CD1c-positive myeloid dendritic cell (primary cell): Measurements from ENCODE around the gene ITLN2.
"Not testable (repeated sequence)": the region's sequence is repeated elsewhere in the genome, so short reads cannot be mapped to it uniquely, and the experiment has no call there.

Source experiments
- DNase-seq: peaks from one replicate; pipeline ENCODE4 v3.0.0-alpha.2; 2016; ENCODE audit errors: extremely low spot score

Gene ITLN2

DNA sequence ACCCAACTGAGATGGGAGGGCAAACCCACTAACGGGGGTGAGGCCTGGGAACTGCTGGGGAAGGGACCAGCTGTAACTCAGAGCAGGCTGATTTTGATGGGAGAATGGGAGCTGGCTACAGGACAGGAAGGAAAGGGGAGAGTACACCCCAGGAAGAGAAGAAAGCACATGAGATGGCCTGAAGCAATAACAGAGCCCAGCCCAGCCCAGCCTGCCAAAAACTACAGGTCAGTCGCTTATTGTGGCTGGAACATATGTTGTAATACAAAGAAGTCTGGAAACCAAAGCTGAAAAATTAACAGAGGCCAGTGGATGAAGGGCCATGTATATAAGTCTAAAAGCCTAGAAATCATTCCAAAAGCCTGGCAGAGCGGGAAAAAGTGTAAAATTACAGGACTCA, 1.6 kb downstream of the ITLN2 start:
- DNase-seq = no peak

DNA sequence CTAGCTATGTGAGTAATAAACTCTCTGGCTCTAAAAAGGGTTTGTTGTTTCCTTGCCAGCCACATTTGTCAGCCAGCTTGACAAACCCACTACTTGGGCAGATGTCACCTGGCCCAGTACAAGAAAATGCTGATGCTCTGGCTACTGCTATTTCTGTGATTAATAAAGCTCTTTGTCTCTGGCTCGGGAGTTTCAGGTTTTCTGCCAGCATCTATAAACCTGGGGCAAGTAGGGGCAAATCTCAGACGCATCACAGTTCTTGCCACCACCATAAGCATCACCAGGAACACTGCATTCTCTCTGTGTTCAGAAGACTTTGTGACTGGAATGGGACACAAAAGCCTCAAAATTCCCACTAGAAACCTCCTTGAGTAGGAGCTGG, 2.5 kb downstream of the ITLN2 start:
- DNase-seq = no peak

GRCh38 chr1:160951443-160952128, 3.0 kb downstream of the ITLN2 start:
- peak; percentile 75 for DNase-seq

- DNase-seq = no peak
Measured at GRCh38 chr1:160950657-160951056, 4.0 kb downstream of the ITLN2 start.

GRCh38 chr1:160949881-160950280, 4.7 kb downstream of the ITLN2 start:
- no peak for DNase-seq

DNA sequence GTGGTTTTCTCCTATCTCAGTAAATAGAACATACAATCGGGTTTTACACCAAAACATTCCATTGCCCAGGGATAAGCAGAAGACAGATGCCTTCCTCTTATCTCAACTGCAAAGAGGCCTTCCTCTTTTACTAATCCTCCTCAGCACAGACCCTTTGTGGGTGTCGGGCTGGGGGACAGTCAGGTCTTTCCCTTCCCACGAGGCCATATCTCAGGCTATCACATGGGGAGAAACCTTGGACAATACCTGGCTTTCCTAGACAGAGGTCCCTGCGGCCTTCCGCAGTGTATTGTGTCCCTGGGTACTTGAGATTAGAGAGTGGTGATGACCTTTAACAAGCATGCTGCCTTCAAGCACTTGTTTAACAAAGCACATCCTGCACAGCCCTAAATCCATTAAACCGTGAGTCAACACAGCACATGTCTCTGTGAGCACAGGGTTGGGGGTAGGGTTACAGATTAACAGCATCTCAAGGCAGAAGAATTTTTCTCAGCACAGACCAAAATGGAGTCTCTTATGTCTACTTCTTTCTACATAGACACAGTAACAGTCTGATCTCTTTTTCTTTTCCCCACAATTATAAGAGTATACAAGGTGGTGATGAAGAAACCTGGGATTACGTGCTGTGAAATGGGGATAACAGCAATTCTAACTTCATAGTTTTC, 5.3 kb downstream of the ITLN2 start:
- DNase-seq = not testable (repeated sequence)

GRCh38 chr1:160947174-160947759, 7.3 kb downstream of the ITLN2 start:
- not testable (repeated sequence) for DNase-seq

- DNase-seq = not testable (repeated sequence)
Measured at GRCh38 chr1:160945881-160946280, 8.7 kb downstream of the ITLN2 start.

- DNase-seq = no peak
Measured at GRCh38 chr1:160945079-160945478, 9.5 kb downstream of the ITLN2 start.

DNA sequence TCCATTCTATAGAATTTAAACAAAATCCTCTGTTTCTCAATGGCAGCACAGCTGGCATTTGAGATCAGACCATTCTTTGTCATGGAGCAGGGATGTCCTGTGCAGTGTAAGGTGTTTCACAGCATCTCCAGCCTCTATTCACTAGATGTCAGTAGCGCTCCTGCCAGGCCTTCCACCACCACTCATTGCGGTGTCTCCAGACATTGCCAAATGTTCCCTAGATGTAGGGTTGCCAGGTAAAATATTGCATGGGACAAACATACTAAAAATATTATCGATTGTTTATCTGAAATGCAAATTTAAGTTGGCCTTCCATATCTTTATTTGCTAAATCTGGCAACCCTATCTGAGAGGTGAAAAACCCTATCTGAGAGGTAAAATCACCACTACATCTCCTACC, 11.7 kb downstream of the ITLN2 start:
- no peak for DNase-seq

DNA sequence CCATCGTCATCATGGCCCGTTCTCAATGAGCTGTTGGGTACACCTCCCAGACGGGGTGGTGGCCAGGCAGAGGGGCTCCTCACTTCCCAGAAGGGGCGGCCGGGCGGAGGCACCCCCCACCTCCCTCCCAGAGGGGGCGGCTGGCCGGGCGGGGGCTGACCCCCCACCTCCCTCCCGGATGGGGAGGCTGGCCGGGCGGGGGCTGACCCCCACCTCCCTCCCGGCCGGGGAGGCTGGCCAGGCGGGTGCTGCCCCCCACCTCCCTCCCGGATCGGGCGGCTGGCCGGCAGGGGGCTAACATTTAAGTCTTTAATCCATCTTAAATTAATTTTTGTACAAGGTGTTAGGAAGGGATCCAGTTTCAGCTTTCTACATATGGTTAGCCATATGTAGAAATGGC, 17.9 kb downstream of the ITLN2 start:
- DNase-seq = not testable (repeated sequence)

GRCh38 chr1:160935527-160936258, 18.9 kb downstream of the ITLN2 start:
- DNase-seq = peak; percentile 23

DNA sequence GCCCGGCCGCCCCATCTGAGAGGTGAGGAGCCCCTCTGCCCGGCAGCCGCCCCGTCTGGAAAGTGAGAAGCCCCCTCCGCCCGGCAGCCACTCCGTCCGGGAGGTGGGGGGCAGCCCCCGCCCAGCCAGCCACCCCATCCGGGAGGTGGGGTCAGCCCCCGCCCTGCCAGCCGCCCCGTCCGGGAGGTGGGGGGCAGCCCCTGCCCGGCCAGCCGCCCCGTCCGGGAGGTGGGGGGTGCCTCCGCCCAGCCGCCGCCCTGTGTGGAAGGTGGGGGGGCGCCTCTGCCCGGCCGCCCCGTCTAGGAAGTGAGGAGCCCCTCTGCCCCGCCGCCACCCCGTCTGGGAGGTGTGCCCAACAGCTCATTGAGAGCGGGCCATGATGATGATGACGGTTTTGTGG, 21.3 kb downstream of the ITLN2 start:
- not testable (repeated sequence) for DNase-seq

DNA sequence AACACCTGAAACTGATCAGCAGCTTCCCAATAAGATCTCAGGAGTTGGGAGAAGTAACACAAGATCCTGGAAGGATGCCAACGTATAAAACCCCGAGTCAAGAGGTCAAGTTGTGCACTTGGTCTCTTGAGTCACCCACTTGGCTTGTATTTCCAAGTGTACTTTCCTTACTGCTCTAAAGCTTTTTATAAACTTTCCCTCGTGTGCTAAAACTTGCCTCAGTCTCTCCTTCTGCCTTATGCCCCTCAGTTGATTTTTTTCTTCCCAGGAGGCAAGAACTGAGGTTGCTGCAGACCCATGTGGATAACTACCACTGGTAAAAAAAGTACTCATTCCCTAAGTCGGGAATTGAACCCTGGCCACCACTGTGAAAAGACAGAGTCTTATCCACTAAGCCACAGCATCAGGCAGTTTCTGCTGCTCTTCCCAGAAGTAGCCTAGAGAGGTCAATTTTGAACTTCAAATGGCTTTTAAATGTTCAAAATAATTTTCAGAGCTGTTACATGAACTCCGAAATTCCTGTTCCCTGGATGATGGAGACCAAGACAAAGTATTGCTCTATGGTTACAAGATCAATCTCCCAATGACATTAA, 28.9 kb downstream of the ITLN2 start:
- no peak for DNase-seq

GRCh38 chr1:160924791-160925651, 29.6 kb downstream of the ITLN2 start:
- DNase-seq = no peak

- DNase-seq = no peak
Measured at GRCh38 chr1:160916666-160917065, 37.9 kb downstream of the ITLN2 start.

- DNase-seq = not testable (repeated sequence)
Measured at GRCh38 chr1:160913229-160913628, 41.4 kb downstream of the ITLN2 start.

DNA sequence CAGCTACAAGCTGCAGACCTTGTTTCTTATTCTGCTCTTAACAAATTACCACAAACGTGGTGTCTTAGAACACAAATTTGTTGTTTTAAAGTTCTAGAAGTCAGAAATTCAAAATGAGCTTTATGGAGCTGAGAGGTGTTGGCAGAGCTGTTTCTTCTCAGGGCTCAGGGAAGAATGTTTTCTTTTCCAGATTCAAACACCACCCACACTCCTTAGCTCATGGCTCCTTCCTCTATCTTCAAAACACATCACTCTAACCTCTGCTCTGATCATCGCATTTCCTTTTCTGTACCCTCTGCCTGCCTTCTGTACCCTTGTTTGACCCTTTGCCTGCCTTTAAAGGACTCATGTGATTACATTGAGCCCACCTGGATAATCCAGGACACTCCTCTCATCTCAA, 42.7 kb downstream of the ITLN2 start:
- no peak for DNase-seq

- no peak for DNase-seq
Measured at GRCh38 chr1:160911441-160911840, 43.2 kb downstream of the ITLN2 start.

- no peak for DNase-seq
Measured at GRCh38 chr1:160910170-160910750, 44.3 kb downstream of the ITLN2 start.

DNA sequence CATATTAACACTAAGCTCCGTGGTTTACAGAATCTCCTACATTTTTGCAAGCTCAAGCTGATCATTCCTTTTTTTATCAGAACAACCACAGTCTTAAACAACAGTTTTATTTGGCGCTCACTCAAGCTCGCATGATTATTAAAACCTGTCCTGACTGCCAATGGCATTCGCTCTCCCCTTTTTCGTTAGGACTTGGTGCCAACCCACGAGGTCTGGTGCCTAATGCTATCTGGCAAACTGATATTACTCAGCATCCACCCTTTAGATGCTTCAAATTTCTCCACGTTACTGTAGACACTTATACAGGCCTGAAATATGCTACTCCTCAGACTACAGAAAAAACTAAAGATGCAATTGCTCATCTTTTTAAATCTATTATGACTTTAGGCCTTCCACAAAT, 46.6 kb downstream of the ITLN2 start:
- DNase-seq = no peak
